Neural cell (in vitro differentiated cells): ENCODE measurements around the gene GALNT8. TPM values are rescaled to one million over a fixed set of nuclear protein-coding genes. Genes with fewer than 3 reads are reported as not detected.

ENCODE experiments used
- H2AFZ ChIP-seq: fragments of 200-600, 300-800 bp; sonication (generic), shearing (Covaris generic); 2 replicates; pipeline ENCODE4 v1.6.0; 2014; ENCODE audit warnings: low read depth, mild to moderate bottlenecking, antibody characterized with exemption, low read length, moderate library complexity
- H3F3A ChIP-seq: fragments of 200-600 bp; shearing (Covaris generic); 2 replicates; pipeline ENCODE4 v1.6.1; 2016; ENCODE audit warnings: mild to moderate bottlenecking, moderate library complexity, mixed read lengths, antibody characterized with exemption, low read length; ENCODE audit not compliant: insufficient read depth, poor library complexity, severe bottlenecking
- H3K27ac ChIP-seq: fragments of 200-600, 300-800 bp; sonication (generic), shearing (Covaris generic); 2 replicates; pipeline ENCODE4 v1.5.1; 2014; ENCODE audit warnings: mild to moderate bottlenecking, low read length, moderate library complexity
- H3K27me3 ChIP-seq: fragments of 300-800, 200-600 bp; sonication (generic), shearing (Covaris generic); 2 replicates; pipeline ENCODE4 v1.6.0; 2014; ENCODE audit warnings: mild to moderate bottlenecking, low read depth, low read length, moderate library complexity; ENCODE audit not compliant: insufficient read depth
- H3K36me3 ChIP-seq: fragments of 300-800, 200-600 bp; sonication (generic), shearing (Covaris generic); 2 replicates; pipeline ENCODE4 v1.5.1; 2014; ENCODE audit warnings: mild to moderate bottlenecking, antibody characterized with exemption, low read length, moderate library complexity; ENCODE audit not compliant: insufficient read depth
- H3K4me2 ChIP-seq: fragments of 300-800, 200-600 bp; sonication (generic), shearing (Covaris generic); 2 replicates; pipeline ENCODE4 v1.6.0; 2014; ENCODE audit warnings: mild to moderate bottlenecking, low read length
- H3K4me3 ChIP-seq: fragments of 300-800, 200-600 bp; sonication (generic), shearing (Covaris generic); 2 replicates; pipeline ENCODE4 v1.5.1; 2014; ENCODE audit warnings: mild to moderate bottlenecking, low read length, moderate library complexity
- H3K79me2 ChIP-seq: fragments of 200-600 bp; shearing (Covaris generic); replicated peaks from 2 replicates; pipeline ENCODE4 v1.6.0; 2014; ENCODE audit warnings: mild to moderate bottlenecking, low read length, moderate library complexity; ENCODE audit not compliant: insufficient read depth
- H3K9ac ChIP-seq: fragments of 300-800, 200-600 bp; sonication (generic), shearing (Covaris generic); 2 replicates; pipeline ENCODE4 v1.6.1; 2016; ENCODE audit warnings: mild to moderate bottlenecking, low read length, mixed read lengths
- H3K9me2 ChIP-seq: fragments of 200-600 bp; shearing (Covaris generic); 2 replicates; pipeline ENCODE4 v1.6.1; 2016; ENCODE audit warnings: mild to moderate bottlenecking, low read length, mixed read lengths; ENCODE audit not compliant: insufficient read depth
- H3K9me3 ChIP-seq: fragments of 200-600, 300-800 bp; sonication (generic), shearing (Covaris generic); 2 replicates; pipeline ENCODE4 v1.6.1; 2016; ENCODE audit warnings: mild to moderate bottlenecking, mixed run types, low read length, moderate library complexity, mixed read lengths
- H4K20me1 ChIP-seq: fragments of 200-600 bp; shearing (Covaris generic); 2 replicates; pipeline ENCODE4 v1.6.1; 2016; ENCODE audit warnings: mild to moderate bottlenecking, mixed run types; ENCODE audit not compliant: insufficient read depth
- CTCF ChIP-seq: fragments of 450-650 bp; IDR thresholded peaks from 2 replicates; pipeline ENCODE4 v1.5.1; 2014; ENCODE audit warnings: antibody characterized with exemption, mild to moderate bottlenecking, moderate library complexity; ENCODE audit not compliant: poor library complexity, severe bottlenecking
- EP300 ChIP-seq: fragments of 450-650 bp; conservative IDR thresholded peaks from 2 replicates; pipeline ENCODE4 v1.6.1; 2014; ENCODE audit warnings: antibody characterized with exemption, mild to moderate bottlenecking, moderate library complexity; ENCODE audit not compliant: poor library complexity, severe bottlenecking
- EZH2 ChIP-seq: fragments of 200-600, 300-800 bp; shearing (Covaris generic), sonication (generic); IDR thresholded peaks from 2 replicates; pipeline ENCODE4 v1.6.1; 2014; ENCODE audit warnings: antibody characterized with exemption, low read length, borderline replicate concordance, mild to moderate bottlenecking; ENCODE audit not compliant: insufficient read depth, poor library complexity, severe bottlenecking
- MXI1 ChIP-seq: fragments of 450-650 bp; conservative IDR thresholded peaks from 2 replicates; pipeline ENCODE4 v1.6.1; 2014; ENCODE audit warnings: antibody characterized with exemption, mild to moderate bottlenecking; ENCODE audit not compliant: poor library complexity, severe bottlenecking
- POLR2AphosphoS5 ChIP-seq: IDR thresholded peaks from 2 replicates; pipeline ENCODE4 v1.6.1; 2012
- RAD21 ChIP-seq: fragments of 450-650 bp; conservative IDR thresholded peaks from 2 replicates; pipeline ENCODE4 v1.6.1; 2014; ENCODE audit warnings: antibody characterized with exemption, mild to moderate bottlenecking, moderate library complexity
- REST ChIP-seq: IDR thresholded peaks from 2 replicates; pipeline ENCODE4 v1.6.1; 2012; ENCODE audit warnings: borderline replicate concordance
- SMC3 ChIP-seq: fragments of 450-650 bp; conservative IDR thresholded peaks from 2 replicates; pipeline ENCODE4 v1.6.1; 2014; ENCODE audit warnings: antibody characterized with exemption, mild to moderate bottlenecking, moderate library complexity; ENCODE audit not compliant: poor library complexity
- TAF1 ChIP-seq: IDR thresholded peaks from 2 replicates; pipeline ENCODE4 v1.6.1; 2012; ENCODE audit warnings: low read depth
- polyA plus RNA-seq: library from polyadenylated mRNA; depleted of rRNA; stranded (reverse); fragments of >200 nt; gene quantifications from 2 replicates; pipeline ENCODE4 v1.2.3, GENCODE V29; 2014

GALNT8 gene
- polyA plus RNA-seq, 1 donor from 2014 or later, result 25.8 TPM

- Histone ChIP-seq H3K27me3 (no peaks in the 10 kb centered on the region), H3F3A (peaks cover 6% of the 10 kb centered on the region), H3K36me3 (peaks cover 9% of the 10 kb centered on the region), H4K20me1 (no peaks in the 10 kb centered on the region), H3K9me3 (no peaks in the 10 kb centered on the region), H3K9ac (peak overlapping the region; percentile 74), H3K9me2 (no peaks in the 10 kb centered on the region), H3K27ac (peak overlapping the region; percentile 80), H2AFZ (no peak overlapping the region), H3K4me3 (peak overlapping the region; percentile 93), H3K79me2 (peaks cover 42% of the 10 kb centered on the region), H3K4me2 (peak overlapping the region; percentile 76)
- TF ChIP-seq MXI1, result no peak
- no peak for TF ChIP-seq RAD21
- no peak for TF ChIP-seq EP300
- no peak for TF ChIP-seq EZH2
- no peak for TF ChIP-seq CTCF
- TF ChIP-seq POLR2AphosphoS5, result no peak
- TF ChIP-seq REST, result no peak
- TF ChIP-seq TAF1, result no peak
- TF ChIP-seq SMC3, result no peak
Observed at GRCh38 chr12:4812624-4813327, 92.6 kb downstream of the GALNT8 start.

GRCh38 chr12:4813741-4814140 is 93.5 kb downstream of the GALNT8 start:
- Histone ChIP-seq H3K36me3 (peaks cover 9% of the 10 kb centered on the region), H2AFZ (no peak overlapping the region), H3F3A (peaks cover 12% of the 10 kb centered on the region), H3K27me3 (no peaks in the 10 kb centered on the region), H3K4me2 (peak overlapping the region; percentile 76), H3K9ac (peak overlapping the region; percentile 74), H3K27ac (peak overlapping the region; percentile 80), H3K79me2 (peaks cover 42% of the 10 kb centered on the region), H3K9me2 (no peaks in the 10 kb centered on the region), H3K4me3 (peak overlapping the region; percentile 93), H4K20me1 (no peaks in the 10 kb centered on the region), H3K9me3 (no peaks in the 10 kb centered on the region)
- TF ChIP-seq TAF1, result no peak
- no peak for TF ChIP-seq RAD21
- TF ChIP-seq REST, result peak; percentile 29
- TF ChIP-seq CTCF, result no peak
- no peak for TF ChIP-seq EZH2
- TF ChIP-seq POLR2AphosphoS5, result peak; percentile 27
- no peak for TF ChIP-seq SMC3
- TF ChIP-seq EP300, result peak; percentile 32
- peak; percentile 40 for TF ChIP-seq MXI1
